Aortic smooth muscle cell (primary cell): ENCODE results near the gene DDB1. TPM values are rescaled to one million over a fixed set of nuclear protein-coding genes. Genes with fewer than 3 reads are reported as not detected.

Experiments used
- total RNA-seq: library from RNA; depleted of rRNA; stranded (reverse); fragments of >200 nt; gene quantifications from 2 replicates; pipeline ENCODE4 v1.2.3, GENCODE V29; 2014

DDB1 gene
- total RNA-seq: 315 and 361 TPM in 2 replicates

GRCh38 chr11:61332797-61333549, at the start of gene DDB1, which contains the start of gene TKFC:
Gene DDB1, minus strand, starts transcription at chr11:61333105. Its CDS starts 137 bp downstream, at chr11:61332968.
Gene TKFC, plus strand, starts transcription at chr11:61333228. Its CDS starts 1,501 bp downstream, at chr11:61334729.

DNA sequence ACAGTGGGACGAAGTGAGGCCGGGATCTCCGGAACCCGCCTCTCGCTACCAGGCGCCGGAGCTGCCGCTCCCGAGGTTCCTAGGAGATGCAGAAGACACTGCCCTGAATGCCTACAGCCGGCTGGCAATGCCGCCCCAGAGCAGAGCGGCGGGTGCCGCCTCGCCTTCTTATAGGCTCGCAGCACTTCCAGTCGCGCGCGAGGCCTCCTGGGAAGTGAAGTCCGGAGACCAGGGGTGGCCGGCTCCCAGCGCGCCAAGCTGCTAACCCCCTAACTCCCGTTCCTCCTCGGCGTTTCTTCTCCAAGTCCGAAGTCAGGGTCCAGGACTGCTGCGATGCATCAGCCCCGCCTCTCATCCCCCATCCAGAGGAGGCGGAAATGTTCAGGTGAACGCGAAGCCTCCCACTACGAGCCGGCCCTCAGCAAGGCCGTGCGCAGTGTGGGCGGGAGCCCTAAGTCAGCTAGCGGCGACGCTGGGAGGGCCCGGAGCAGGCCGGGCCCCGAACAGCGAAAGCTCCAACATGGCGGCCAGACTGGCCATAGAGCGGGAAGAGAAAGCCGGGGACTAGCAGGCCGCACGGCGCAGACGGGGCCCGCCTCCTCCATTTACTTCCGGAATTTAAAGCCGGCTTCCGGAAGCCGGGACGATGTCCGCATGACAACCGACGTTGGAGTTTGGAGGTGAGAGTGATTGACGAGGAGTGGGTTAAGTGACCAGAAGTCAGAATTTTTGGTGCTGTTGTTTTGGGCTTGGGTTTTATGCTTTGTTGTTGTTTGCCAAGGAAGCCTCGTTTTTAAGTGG, 29.0 kb upstream of the DDB1 start, which contains the start of the genes CYB561A3 and TMEM138:
Gene CYB561A3 (minus strand): TSS at position 142 of the 801 bp plus-strand sequence. CDS start 5,169 bp downstream, outside the sequence.
Gene TMEM138 (plus strand): TSS at position 634 of the 801 bp plus-strand sequence. CDS start 2,017 bp downstream, outside the sequence.

GRCh38 chr11:61294717-61295595, 37.9 kb downstream of the DDB1 start, which contains the start of gene VWCE:
Gene VWCE, minus strand, starts transcription at chr11:61295316. Its CDS starts 279 bp downstream, at chr11:61295037.

Other genes with a start within 250 kb of the DDB1 start
- gene CD5, start 230.6 kb downstream of the DDB1 start, total RNA-seq: not detected in 2 replicates
- gene VPS37C, start 171.7 kb downstream of the DDB1 start, total RNA-seq: 8.1 and 8.8 TPM in 2 replicates
- gene PGA3, start 129.6 kb downstream of the DDB1 start, total RNA-seq: 0.25 and 0.79 TPM in 2 replicates
- gene PGA4, start 110.8 kb downstream of the DDB1 start, total RNA-seq: 0.06 TPM in 1 of 2 replicates, not detected in the other
- gene PGA5, start 91.9 kb downstream of the DDB1 start, total RNA-seq: 0.13 TPM in 1 of 2 replicates, not detected in the other
- 0.92 and 2.0 TPM in 2 replicates for gene VWCE, start 37.8 kb downstream of the DDB1 start, total RNA-seq
- gene TKFC, start 123 bp upstream of the DDB1 start, total RNA-seq: 14.5 and 20.1 TPM in 2 replicates
- gene CYB561A3, start 28.8 kb upstream of the DDB1 start, total RNA-seq: 35.1 and 45.0 TPM in 2 replicates
- gene TMEM138, start 29.3 kb upstream of the DDB1 start, total RNA-seq: 16.1 and 17.7 TPM in 2 replicates
- gene TMEM216, start 59.5 kb upstream of the DDB1 start, total RNA-seq: 6.5 and 7.7 TPM in 2 replicates
- 12.6 and 15.0 TPM in 2 replicates for gene CPSF7, start 96.9 kb upstream of the DDB1 start, total RNA-seq
- gene SDHAF2, start 97.0 kb upstream of the DDB1 start, total RNA-seq: 40.7 and 42.9 TPM in 2 replicates
- under 0.01 TPM in 1 of 2 replicates, not detected in the other for gene LRRC10B, start 175.6 kb upstream of the DDB1 start, total RNA-seq
- 8.9 and 21.5 TPM in 2 replicates for gene SYT7, start 248.0 kb upstream of the DDB1 start, total RNA-seq